Stimulated activated CD8-positive, alpha-beta memory T cell treated with anti-CD3 and anti-CD28 coated beads, Interleukin-2, amount 100 ng/mL, for 48 hours (primary cell): ENCODE results near the gene ADAMTS12.

Experiments used
- DNase-seq, 2 donors: peaks; one replicate each; pipeline ENCODE4 v3.0.0-alpha.2; 2020; ENCODE audit warnings: low read depth in 2 of 2

ADAMTS12 gene

DNA sequence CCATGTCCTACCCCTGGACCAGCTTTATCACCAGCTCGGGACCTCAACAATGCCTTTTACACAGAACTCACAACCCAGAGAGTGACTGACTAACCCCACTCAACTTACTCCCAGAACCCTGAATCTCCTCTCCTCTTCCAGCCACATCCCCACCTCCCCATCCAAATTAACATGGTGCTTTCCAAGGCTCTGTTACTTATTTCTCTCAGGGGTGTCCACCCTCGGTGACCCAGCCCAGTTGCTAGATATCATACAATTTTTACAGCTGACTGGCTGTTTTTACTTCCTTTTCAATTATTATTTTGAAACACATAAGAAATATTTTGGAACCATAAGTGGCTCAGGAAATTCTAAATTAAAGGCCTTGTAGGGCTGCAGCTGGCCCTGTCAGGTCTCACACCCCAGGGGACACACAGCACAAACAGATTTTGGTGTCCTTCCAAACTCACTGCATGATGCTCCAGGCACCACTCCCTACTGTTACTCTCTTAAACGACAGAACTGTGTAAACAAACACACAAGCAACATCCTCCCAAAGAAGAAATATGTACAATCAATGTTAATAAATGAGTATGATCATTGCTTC, 180.6 kb downstream of the ADAMTS12 start:
- no peak for DNase-seq

DNA sequence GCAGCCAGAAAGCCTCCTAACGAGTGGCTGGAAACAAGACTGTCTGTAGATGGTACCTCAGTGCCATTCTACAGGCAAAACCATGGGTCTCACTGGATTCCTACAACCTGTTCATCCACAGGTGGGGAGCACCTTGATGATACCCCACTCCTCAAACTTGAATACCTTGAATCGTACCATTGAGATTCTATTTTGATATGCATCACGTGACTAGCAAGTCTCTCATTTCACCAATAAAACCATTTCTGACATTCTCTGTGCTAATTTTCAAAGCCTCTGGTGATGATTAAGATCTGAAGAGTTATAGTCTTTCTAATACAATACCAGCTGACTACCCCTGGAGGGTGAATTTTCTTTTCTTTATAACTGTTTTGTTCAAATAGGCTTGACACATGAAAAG, 188.9 kb downstream of the ADAMTS12 start:
- DNase-seq, result no peak

DNA sequence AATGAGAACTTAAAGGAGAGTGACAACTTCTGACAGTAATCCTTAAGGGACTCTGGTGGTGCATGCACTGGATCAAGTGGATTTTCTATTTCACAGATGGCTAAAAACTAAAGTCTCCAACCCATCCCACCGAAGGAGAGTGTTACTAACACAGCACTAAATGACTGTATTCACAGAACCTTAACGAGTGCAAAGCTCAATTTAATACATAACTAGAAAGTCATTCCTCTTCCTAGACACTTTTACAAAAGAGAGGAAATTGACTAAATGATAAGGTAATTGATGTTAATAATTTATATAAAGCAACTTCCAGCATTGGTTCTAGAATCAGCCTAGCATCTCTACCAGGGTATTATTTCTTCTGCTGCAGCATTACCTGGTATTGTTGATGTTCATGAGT, 189.8 kb downstream of the ADAMTS12 start:
- no peak for DNase-seq

- no peak for DNase-seq
These were observed 190.5 kb downstream of the ADAMTS12 start for GRCh38 chr5:33701251-33701650.

- no peak for DNase-seq
These were observed 195.4 kb downstream of the ADAMTS12 start for GRCh38 chr5:33696411-33696810.

DNA sequence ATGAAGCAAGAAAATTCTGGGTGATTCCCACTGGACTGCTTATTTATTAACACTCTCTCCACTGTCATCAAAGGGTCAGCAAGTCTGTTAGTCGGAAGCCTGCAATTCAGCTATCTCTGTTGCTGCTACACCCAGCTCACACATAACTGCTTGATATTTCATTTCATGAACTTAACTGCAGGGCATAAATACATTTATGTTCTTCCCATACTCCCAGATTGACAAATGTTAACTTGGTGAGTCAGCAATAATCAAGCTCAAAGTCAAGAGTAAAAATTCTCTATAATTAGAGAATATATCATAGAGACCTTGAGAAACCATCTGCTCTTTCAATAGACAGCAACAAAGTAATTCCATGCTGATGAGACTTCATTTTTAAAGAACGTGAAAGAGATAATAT, 198.8 kb downstream of the ADAMTS12 start:
- no peak for DNase-seq

GRCh38 chr5:33691856-33692255, 199.9 kb downstream of the ADAMTS12 start:
- DNase-seq, result no peak

- no peak for DNase-seq
These were observed 201.2 kb downstream of the ADAMTS12 start for GRCh38 chr5:33690374-33691135.

DNA sequence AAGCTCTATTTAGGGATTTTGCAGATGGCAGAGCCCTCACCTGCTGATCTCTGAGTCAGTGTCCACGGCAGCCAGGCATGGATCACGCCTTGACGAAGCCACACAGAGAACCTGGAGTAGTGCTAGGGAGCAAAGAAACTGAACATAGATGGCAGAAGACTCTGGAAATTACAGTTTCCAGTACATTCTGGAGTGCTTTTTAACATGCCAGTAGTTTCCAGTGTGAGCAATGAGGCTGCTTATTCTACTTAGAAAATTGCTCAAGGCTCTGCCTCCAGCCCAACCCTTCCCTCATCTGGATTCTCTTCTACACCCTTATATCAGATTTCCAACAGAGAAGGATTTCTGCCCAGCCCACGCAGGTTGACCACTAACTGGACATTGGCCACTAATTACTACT, 203.3 kb downstream of the ADAMTS12 start:
- DNase-seq, result no peak

DNA sequence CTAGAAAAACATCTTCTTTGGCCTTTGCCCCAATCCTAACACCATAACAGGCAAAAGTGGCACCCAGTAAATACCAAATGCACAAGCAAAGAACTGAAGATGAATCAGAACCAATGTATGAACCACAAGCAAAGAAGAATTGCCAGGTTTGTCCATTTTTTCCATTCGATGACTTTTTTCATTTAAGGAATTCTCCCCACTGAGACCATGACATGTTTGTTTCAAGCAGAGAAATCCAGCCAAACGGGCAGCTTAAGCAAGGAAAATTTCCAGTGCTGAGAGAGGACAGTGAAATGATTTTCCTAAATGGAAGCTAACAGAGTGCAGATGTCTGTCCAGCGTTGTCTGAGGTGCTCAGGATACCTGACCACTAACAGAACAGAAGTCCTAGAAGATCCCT, 203.7 kb downstream of the ADAMTS12 start:
- no peak for DNase-seq

- no peak for DNase-seq
These were observed 205.7 kb downstream of the ADAMTS12 start for GRCh38 chr5:33685873-33686755.

GRCh38 chr5:33684496-33685159, 207.2 kb downstream of the ADAMTS12 start:
- DNase-seq, result no peak

GRCh38 chr5:33679791-33680190, 212.0 kb downstream of the ADAMTS12 start:
- DNase-seq, result no peak

DNA sequence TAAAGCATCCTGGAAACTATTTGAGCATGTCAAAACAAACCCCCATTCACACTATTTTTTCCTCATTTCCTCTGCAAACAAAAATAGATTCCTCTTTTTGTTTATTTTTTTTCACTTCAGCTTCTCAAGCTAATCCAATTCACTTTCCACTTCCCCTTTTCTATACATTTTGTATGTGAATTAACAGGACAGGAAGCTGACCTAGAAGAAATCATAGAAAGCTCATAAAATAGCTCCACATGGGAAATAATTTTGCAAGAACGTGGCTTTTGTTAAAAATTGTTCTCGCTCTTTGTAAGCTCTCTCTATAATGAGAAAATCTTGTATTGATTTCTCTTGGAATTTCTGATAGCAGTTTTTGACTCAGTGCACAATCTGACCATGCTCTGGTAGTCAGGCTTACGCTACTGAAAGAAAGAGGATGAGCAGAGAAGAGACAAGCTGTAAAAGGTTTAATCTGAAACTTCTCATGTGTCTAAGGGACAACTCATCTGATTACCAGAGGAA, 215.8 kb downstream of the ADAMTS12 start:
- DNase-seq, result no peak

GRCh38 chr5:33671700-33672291, 220.0 kb downstream of the ADAMTS12 start:
- no peak for DNase-seq

DNA sequence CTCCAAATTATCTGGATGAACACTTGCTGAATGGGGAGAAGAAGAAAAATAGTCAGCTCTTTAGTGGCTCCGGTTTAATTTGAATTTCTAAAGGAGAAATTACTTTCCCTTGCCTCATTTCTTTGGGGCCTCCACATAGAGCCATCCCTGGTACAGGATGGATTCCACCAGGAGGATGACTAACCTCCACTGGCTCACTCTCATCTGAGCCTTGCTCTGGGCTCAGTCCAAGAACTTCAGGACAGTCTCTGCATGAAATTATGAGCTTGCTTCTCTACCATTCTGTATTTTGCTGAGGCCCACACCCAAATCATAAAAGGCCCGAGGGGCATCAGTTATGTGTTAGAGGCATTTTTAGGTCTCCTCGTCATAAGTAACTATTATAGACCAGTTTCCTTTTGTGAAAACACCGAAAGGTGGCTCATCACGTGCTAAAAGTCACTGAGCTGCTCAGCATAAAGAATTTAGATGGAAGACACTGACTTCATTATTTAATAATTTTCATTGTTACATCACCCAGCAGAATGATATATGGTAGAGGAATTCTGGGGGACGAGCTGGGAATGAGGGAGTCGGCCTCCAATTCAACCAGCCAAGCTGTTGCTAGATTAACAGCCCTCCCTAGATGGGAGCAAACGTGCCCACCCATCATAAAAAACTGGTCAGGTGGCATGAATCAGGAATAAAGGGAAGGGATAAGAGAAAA, 228.9 kb downstream of the ADAMTS12 start:
- no peak for DNase-seq

- DNase-seq, result no peak
These were observed 232.1 kb downstream of the ADAMTS12 start for GRCh38 chr5:33659526-33660169.

DNA sequence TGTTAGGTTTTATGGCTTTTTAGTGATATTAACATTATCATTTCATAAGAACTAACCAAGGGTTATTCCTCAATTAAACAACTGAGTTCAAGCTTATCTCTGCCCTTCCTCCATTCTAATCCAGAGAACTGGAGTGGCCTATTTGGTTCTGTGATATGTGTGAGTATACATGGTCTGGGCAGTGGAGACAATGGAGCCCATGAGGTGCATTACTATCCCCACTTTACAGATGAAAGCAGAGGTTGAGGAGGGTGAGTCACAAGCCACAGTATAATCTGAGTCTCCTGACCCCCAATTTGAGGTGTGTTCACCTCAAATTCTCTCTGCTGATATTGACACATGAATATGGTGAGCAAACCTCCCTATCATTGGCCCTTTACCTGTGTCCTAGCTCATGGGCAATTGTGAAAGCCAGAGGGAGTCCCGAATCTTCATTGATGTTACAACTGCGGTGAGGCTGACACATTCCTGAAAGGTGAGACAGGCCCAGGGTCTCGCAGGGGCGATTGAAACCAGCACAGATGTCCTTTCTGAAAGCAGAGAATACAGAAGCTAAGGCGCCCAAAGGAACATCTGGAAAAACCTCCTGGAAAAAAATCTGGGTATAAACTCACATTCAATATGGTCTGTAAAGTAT, 233.9 kb downstream of the ADAMTS12 start:
- DNase-seq, result no peak

DNA sequence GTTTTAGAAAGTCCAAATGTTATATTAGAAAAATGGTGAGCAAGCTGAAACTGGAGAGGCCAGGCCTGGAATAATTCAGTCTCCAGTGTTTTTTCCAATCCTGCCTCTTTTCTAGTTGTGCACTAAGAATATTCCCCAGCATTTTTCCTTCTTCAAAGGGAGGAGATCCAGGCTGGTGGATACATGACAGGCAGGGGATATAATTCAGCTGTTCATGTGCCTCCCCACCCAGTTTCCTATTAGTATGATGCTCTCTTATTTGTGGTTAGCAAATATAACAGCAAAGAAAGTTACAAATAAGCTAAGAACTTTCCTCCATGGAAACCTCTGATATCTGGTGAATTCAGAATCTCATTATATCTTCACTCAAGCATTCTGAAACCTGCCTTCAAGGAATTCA, 234.6 kb downstream of the ADAMTS12 start:
- DNase-seq, result no peak

DNA sequence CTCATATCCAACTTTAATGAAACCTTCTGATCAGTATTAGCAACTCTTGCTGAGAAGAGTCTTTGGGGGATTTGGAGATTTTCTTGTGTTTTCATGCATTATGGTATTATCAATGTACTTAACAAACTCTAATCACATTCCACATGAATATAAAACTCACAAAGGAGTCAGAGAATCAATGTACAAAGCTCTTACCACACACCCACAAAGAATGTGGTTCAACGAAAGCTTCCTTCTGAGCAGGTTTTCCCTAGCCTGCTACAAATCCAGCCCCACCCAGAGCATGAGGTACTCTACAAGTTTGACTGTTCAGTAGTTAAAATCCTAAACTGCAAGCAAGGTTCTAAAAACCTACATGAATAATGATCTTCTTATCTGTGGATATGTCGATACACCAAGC, 240.9 kb downstream of the ADAMTS12 start:
- no peak for DNase-seq
